ENCODE results near the gene CHD1L.

CHD1L gene

DNA sequence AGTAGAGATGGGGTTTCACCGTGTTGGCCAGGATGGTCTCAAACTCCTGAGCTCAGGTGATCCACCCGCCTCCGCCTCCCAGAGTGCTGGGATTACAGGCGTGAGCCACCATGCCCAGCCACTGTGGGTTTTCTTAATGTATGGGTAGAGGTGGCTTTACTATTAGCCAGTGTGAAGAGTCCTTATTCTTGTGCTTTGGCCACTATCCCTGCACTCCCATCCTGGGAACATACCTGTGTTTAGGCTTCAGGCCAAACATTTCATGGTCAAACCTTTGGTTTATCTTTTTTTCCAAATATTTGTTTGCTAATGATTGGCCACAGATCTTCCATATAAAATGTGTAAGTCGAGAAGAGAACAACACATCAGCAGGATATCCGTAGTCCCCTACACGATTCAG is 33.9 kb upstream of the CHD1L start:
- TF ChIP-seq EZH2 (IDR thresholded peaks at IDR 0.05; ENCODE audit: borderline replicate concordance, low read length), result no peak
- TF ChIP-seq, protein P1, sequence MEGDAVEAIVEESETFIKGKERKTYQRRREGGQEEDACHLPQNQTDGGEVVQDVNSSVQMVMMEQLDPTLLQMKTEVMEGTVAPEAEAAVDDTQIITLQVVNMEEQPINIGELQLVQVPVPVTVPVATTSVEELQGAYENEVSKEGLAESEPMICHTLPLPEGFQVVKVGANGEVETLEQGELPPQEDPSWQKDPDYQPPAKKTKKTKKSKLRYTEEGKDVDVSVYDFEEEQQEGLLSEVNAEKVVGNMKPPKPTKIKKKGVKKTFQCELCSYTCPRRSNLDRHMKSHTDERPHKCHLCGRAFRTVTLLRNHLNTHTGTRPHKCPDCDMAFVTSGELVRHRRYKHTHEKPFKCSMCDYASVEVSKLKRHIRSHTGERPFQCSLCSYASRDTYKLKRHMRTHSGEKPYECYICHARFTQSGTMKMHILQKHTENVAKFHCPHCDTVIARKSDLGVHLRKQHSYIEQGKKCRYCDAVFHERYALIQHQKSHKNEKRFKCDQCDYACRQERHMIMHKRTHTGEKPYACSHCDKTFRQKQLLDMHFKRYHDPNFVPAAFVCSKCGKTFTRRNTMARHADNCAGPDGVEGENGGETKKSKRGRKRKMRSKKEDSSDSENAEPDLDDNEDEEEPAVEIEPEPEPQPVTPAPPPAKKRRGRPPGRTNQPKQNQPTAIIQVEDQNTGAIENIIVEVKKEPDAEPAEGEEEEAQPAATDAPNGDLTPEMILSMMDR (IDR thresholded peaks at IDR 0.05; ENCODE audit: low read length), result no peak
- H3K9me2 ChIP-seq (ENCODE audit: low read depth, low read length), result no peaks in the 10 kb centered on the region
- no peaks in the 10 kb centered on the region for H3K27me3 ChIP-seq (ENCODE audit: insufficient read depth, low read length)
- no peak overlapping the region for H3K4me3 ChIP-seq (ENCODE audit: low read depth, low read length, poor library complexity, severe bottlenecking)
- no peaks in the 10 kb centered on the region for H3K79me2 ChIP-seq (ENCODE audit: insufficient read depth, low read length)
- no peaks in the 10 kb centered on the region for H3K4me1 ChIP-seq (ENCODE audit: insufficient read depth, low read length, severe bottlenecking)
- H3K9ac ChIP-seq (ENCODE audit: low read length), result no peak overlapping the region
- no peak overlapping the region for H3K4me2 ChIP-seq (ENCODE audit: low read length)
- no peaks in the 10 kb centered on the region for H3F3A ChIP-seq (ENCODE audit: insufficient read depth, low read length)
- H4K20me1 ChIP-seq (ENCODE audit: insufficient read depth, low read length), result no peaks in the 10 kb centered on the region
- no peak overlapping the region for H2AFZ ChIP-seq (ENCODE audit: low read length)
- no peaks in the 10 kb centered on the region for H3K36me3 ChIP-seq (ENCODE audit: insufficient read depth, low read length)
- no peak overlapping the region for H3K27ac ChIP-seq (ENCODE audit: low read depth, low read length, poor library complexity, severe bottlenecking)
- no peaks in the 10 kb centered on the region for H3K9me3 ChIP-seq (ENCODE audit: low read length)

DNA sequence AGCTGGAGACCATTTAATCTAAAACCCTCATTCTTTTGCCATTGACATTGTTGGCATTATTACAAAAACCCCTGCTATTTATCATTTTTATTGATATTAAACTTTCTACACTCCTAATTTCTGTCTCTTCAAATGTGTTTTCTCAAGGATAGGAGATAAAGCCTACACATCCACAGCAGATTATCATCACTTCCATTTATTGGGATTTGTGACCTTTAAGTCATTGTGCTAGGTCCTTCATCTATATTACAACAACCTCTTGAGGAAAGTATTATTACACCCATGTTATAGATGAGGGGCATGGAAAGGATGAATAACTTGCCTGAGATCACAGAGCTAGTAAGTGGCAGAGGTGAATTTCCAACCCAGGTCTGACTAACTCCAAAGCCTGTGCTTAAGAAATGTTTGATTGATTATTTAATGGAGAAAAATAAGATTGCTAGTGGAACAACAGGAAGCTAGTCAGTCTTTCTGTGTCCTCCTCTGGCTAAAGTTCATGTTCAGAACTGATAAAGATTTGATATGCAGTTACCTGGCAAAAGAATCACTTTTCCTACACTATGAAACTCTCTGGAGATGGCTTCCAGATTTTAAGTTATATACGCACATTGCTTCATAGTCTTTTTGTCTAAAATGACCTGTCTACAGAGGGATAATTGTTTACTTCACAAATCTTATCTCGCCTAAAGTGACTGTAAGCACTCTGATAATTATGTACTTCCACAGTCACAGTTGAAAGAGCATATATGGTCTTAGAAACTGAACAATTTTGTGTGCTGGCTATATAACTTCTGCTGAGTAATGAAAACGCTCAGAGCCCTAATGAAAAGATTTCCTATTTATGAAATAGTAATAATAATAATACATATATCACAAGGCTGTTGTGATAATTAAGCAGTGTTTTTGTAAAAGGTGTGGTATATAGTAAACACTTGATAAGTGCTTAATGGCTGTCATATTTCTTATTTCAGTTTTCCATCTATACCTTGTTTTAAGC is 32.4 kb upstream of the CHD1L start:
- Histone ChIP-seq H3K27me3 (ENCODE audit: insufficient read depth, low read length) (no peaks in the 10 kb centered on the region), H2AFZ (ENCODE audit: low read length) (no peak overlapping the region), H3K4me1 (ENCODE audit: insufficient read depth, low read length, severe bottlenecking) (no peaks in the 10 kb centered on the region), H3K4me2 (ENCODE audit: low read length) (no peak overlapping the region), H3K9me3 (ENCODE audit: low read length) (no peaks in the 10 kb centered on the region), H3K4me3 (ENCODE audit: low read depth, low read length, poor library complexity, severe bottlenecking) (no peak overlapping the region), H3K36me3 (ENCODE audit: insufficient read depth, low read length) (no peaks in the 10 kb centered on the region), H4K20me1 (ENCODE audit: insufficient read depth, low read length) (no peaks in the 10 kb centered on the region), H3F3A (ENCODE audit: insufficient read depth, low read length) (no peaks in the 10 kb centered on the region), H3K27ac (ENCODE audit: low read depth, low read length, poor library complexity, severe bottlenecking) (no peak overlapping the region), H3K79me2 (ENCODE audit: insufficient read depth, low read length) (no peaks in the 10 kb centered on the region), H3K9me2 (ENCODE audit: low read depth, low read length) (no peaks in the 10 kb centered on the region), H3K9ac (ENCODE audit: low read length) (no peak overlapping the region)
- TF ChIP-seq, protein P1 (IDR thresholded peaks at IDR 0.05; ENCODE audit: low read length), result no peak
- TF ChIP-seq EZH2 (IDR thresholded peaks at IDR 0.05; ENCODE audit: borderline replicate concordance, low read length), result no peak

DNA sequence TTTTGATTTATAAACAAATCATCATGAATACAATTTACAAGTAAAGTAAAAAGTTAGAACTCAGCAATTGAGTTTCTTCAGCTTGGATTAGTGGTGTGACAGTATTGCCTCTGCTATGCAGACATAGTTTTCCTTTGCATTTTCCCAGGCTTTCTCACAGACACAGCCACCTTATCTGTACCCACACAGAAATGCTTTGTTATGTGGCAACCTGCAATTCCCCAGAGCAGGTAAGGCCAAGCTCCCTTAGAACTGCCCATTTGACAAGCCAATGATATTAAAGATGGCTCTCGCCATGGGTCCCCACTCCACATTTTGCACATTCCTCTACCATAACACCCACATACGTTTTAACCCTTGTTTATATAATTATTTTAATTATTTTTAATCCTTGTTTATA is 31.5 kb upstream of the CHD1L start:
- no peaks in the 10 kb centered on the region for H3K9me2 ChIP-seq (ENCODE audit: low read depth, low read length)
- H3K27ac ChIP-seq (ENCODE audit: low read depth, low read length, poor library complexity, severe bottlenecking), result no peak overlapping the region
- H3F3A ChIP-seq (ENCODE audit: insufficient read depth, low read length), result no peaks in the 10 kb centered on the region
- H3K4me2 ChIP-seq (ENCODE audit: low read length), result no peak overlapping the region
- H3K9me3 ChIP-seq (ENCODE audit: low read length), result no peaks in the 10 kb centered on the region
- no peak overlapping the region for H3K9ac ChIP-seq (ENCODE audit: low read length)
- no peaks in the 10 kb centered on the region for H3K4me1 ChIP-seq (ENCODE audit: insufficient read depth, low read length, severe bottlenecking)
- TF ChIP-seq EZH2 (IDR thresholded peaks at IDR 0.05; ENCODE audit: borderline replicate concordance, low read length), result no peak
- H3K79me2 ChIP-seq (ENCODE audit: insufficient read depth, low read length), result no peaks in the 10 kb centered on the region
- H4K20me1 ChIP-seq (ENCODE audit: insufficient read depth, low read length), result no peaks in the 10 kb centered on the region
- no peak overlapping the region for H2AFZ ChIP-seq (ENCODE audit: low read length)
- no peaks in the 10 kb centered on the region for H3K36me3 ChIP-seq (ENCODE audit: insufficient read depth, low read length)
- H3K27me3 ChIP-seq (ENCODE audit: insufficient read depth, low read length), result no peaks in the 10 kb centered on the region
- H3K4me3 ChIP-seq (ENCODE audit: low read depth, low read length, poor library complexity, severe bottlenecking), result no peak overlapping the region

Measured in OCI-LY1 (cell line).